ENCODE results near the gene AMOTL1.

AMOTL1 gene

DNA sequence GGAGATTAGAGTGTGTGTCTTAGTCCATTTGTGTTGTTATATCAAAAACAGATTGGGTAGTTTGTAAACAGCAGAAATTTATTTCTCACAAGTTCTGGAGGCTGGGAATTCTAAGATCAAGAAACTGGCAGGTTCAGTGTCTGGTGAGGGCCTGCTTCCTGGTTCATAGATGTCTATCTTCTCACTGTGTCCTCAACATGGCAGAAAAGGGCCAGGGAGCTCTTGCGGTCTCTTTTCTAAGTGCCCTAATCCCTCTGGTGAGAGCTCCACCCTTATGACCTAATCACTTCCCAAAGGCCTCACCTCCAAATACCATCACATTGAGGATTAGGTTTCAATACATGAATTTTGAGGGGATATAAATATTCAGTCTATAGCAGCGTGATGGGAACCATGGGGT is 25.5 kb upstream of the AMOTL1 start:
- H3K4me3 ChIP-seq (replicated peaks; ENCODE audit: low read depth, low read length) = no peak overlapping the region
- no peak for TF ChIP-seq CTCF (IDR thresholded peaks at IDR 0.05; ENCODE audit: low read length, missing control alignments)
- no peak for DNase-seq (ENCODE audit: low read depth)

- no peak overlapping the region for H3K4me3 ChIP-seq (replicated peaks; ENCODE audit: low read depth, low read length)
- no peak for TF ChIP-seq CTCF (IDR thresholded peaks at IDR 0.05; ENCODE audit: low read length, missing control alignments)
Observed at GRCh38 chr11:94746721-94747120, 21.4 kb upstream of the AMOTL1 start.

GRCh38 chr11:94747146-94747545 is 21.0 kb upstream of the AMOTL1 start:
- DNase-seq (ENCODE audit: low read depth) = no peak
- no peak overlapping the region for H3K4me3 ChIP-seq (replicated peaks; ENCODE audit: low read depth, low read length)
- no peak for TF ChIP-seq CTCF (IDR thresholded peaks at IDR 0.05; ENCODE audit: low read length, missing control alignments)

More at GRCh38 chr11:94746721-94747120, 21.4 kb upstream of the AMOTL1 start:
- DNase-seq (ENCODE audit: low read depth) = no peak

GRCh38 chr11:94747601-94748041 is 20.5 kb upstream of the AMOTL1 start:
- TF ChIP-seq CTCF (IDR thresholded peaks at IDR 0.05; ENCODE audit: low read length, missing control alignments) = no peak
- DNase-seq (ENCODE audit: low read depth) = no peak
- no peak overlapping the region for H3K4me3 ChIP-seq (replicated peaks; ENCODE audit: low read depth, low read length)

DNA sequence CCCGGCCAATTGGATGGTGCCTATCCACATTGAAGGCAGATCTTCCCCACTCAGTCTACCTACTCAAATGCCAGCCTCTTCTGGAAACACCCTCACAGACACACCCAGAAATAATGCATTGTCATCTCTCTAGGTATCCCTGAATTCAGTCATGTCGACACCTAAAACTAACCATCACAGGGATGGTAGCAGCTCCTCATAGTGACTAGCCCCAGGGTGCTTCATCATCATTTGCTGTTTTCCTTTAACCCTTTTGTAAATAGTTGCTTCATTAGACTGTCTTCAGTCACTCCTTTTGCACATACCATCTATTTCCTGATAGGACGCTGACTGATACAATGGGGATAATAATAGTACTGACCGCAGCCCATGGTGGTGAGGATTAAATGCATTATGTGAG is 18.8 kb upstream of the AMOTL1 start:
- no peak overlapping the region for H3K4me3 ChIP-seq (replicated peaks; ENCODE audit: low read depth, low read length)
- DNase-seq (ENCODE audit: low read depth) = no peak
- TF ChIP-seq CTCF (IDR thresholded peaks at IDR 0.05; ENCODE audit: low read length, missing control alignments) = no peak

DNA sequence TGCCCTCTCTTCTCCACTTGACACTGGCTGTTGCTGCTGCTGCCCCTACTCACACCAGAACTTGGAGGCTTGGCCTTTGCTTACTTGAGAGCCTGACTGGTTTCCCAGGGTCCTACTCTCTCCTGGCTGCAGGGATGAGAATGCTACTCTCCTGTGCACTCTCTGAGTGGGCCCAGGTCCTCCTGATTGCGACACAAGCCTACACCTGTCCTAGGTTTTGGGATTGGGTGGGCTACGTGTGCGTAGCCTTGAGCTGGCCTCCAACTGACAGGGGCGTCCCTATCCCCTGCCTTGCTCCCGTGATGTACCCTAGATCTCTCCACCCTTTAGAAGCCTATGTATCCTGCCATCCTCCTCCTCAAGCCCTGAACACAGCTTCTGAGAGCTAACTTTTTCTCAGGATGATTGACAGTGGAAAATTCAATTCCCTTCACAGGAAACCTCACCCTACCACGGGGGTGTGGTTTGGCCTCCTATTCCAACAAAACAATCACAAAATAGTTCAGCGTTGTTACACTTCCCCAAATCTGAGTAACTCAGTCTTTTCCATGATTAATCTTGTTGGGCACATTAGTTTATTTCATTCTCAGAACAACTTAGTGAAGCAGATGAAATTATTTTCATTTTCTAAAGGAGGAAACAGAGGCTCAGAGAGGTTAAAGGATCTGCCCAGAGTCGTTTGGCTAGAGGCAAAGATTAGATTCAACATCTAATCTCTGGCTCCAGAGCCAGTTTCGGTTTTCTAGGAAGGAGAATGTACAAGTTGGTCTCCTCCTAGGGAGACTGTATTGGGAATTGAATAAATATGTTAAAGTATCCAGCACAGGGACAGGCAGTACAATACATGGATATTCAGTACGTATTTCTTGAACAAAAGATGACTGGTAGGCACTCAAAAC is 17.6 kb upstream of the AMOTL1 start:
- TF ChIP-seq CTCF (IDR thresholded peaks at IDR 0.05; ENCODE audit: low read length, missing control alignments) = no peak
- no peak overlapping the region for H3K4me3 ChIP-seq (replicated peaks; ENCODE audit: low read depth, low read length)
- no peak for DNase-seq (ENCODE audit: low read depth)

- no peak overlapping the region for H3K4me3 ChIP-seq (replicated peaks; ENCODE audit: low read depth, low read length)
- no peak for DNase-seq (ENCODE audit: low read depth)
- TF ChIP-seq CTCF (IDR thresholded peaks at IDR 0.05; ENCODE audit: low read length, missing control alignments) = no peak
Observed at GRCh38 chr11:94751218-94751609, 16.9 kb upstream of the AMOTL1 start.

All from fibroblast of pulmonary artery (primary cell).